Measurements from ENCODE around the gene CTXND2.

DNA sequence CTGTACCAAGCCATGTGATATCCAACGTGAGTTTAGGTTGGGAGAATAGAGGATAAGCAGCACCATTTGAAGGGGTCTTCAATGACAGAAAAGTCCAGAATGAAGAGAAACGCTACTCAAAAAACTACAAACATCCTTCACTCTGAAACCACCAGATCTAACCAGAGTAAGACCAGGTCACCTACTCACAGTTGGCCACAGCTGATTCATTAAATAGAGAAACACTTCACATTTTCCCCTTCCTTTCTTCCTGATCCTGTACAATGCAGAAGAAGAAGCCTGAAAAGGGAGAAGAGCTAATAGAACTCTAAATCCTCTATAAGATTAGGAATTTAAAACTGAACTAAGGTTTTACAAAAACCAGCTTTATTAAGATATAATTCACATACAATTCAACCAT lies 19.9 kb downstream of the CTXND2 start:
- no peak for TF ChIP-seq CTCF (IDR thresholded peaks at IDR 0.05; ENCODE audit: low read depth, low read length)
- no peak for TF ChIP-seq MAX (IDR thresholded peaks at IDR 0.05; ENCODE audit: low read depth, low read length)

Data from NB4 (cell line).